ENCODE data around the gene DCAF6.

DNA sequence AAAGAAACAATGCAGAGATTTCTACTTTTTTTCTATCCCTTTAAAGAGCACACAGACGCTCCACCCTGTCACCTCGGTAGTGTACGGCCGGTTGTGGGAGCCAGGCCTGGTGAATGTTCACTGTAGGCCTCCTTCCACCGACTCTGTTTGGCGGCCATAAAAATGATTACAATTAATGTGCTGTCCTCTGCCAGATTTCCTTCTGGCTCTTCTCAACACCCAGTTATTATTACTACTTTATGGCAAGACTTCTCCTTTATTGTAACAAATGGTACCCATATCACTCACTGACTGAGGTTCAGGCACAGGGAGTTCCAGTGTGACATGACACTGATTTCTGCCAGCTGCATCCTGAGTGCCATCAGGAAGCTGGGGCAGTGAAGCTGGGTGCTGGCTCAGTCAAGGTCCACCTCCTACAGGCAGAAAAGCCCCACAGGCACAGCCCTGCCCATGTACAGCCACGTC is 162.9 kb downstream of the DCAF6 start:
- TF ChIP-seq, protein P1, sequence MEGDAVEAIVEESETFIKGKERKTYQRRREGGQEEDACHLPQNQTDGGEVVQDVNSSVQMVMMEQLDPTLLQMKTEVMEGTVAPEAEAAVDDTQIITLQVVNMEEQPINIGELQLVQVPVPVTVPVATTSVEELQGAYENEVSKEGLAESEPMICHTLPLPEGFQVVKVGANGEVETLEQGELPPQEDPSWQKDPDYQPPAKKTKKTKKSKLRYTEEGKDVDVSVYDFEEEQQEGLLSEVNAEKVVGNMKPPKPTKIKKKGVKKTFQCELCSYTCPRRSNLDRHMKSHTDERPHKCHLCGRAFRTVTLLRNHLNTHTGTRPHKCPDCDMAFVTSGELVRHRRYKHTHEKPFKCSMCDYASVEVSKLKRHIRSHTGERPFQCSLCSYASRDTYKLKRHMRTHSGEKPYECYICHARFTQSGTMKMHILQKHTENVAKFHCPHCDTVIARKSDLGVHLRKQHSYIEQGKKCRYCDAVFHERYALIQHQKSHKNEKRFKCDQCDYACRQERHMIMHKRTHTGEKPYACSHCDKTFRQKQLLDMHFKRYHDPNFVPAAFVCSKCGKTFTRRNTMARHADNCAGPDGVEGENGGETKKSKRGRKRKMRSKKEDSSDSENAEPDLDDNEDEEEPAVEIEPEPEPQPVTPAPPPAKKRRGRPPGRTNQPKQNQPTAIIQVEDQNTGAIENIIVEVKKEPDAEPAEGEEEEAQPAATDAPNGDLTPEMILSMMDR (IDR thresholded peaks at IDR 0.05; ENCODE audit: low read depth, low read length, missing input control): no peak
- no peak for TF ChIP-seq TAF1 (conservative IDR thresholded peaks at IDR 0.05)
- no peak for TF ChIP-seq YY1 (IDR thresholded peaks at IDR 0.05)
- TF ChIP-seq RXRA (IDR thresholded peaks at IDR 0.05): no peak
- no peak for TF ChIP-seq SP1 (IDR thresholded peaks at IDR 0.05)
- TF ChIP-seq, protein P2, sequence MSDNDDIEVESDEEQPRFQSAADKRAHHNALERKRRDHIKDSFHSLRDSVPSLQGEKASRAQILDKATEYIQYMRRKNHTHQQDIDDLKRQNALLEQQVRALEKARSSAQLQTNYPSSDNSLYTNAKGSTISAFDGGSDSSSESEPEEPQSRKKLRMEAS (IDR thresholded peaks at IDR 0.05): no peak
- TF ChIP-seq JUND (IDR thresholded peaks at IDR 0.05): no peak
- TF ChIP-seq RAD21 (IDR thresholded peaks at IDR 0.05): no peak
- no peak for TF ChIP-seq REST (IDR thresholded peaks at IDR 0.05)
- TF ChIP-seq GABPA (IDR thresholded peaks at IDR 0.05 in 1 of 2, conservative IDR thresholded peaks at IDR 0.05 in 1 of 2): no peak
- TF ChIP-seq EGR1 (IDR thresholded peaks at IDR 0.05; ENCODE audit: low read depth in 2 of 2): no peak
